Thyroid gland (tissue), 4 donors: ENCODE measurements around the gene STX5. TPM values are rescaled to one million over a fixed set of nuclear protein-coding genes. Genes with fewer than 3 reads are reported as not detected.

ENCODE experiments used
- DNase-seq, 2 donors: peaks; one replicate each; pipeline ENCODE4 v3.0.0-alpha.2; 2019
- H3K27ac ChIP-seq, 3 donors: fragments of 200-600 bp; sonication (generic); 1 replicate in 2 of 3; 2 replicates in 1 of 3; pipeline ENCODE4 v1.5.1; 2016 to 2019; ENCODE audit warnings: mild to moderate bottlenecking in 1 of 3, moderate library complexity in 1 of 3
- H3K27me3 ChIP-seq: fragments of 200-600 bp; sonication (generic); one replicate; pipeline ENCODE4 v1.5.1; 2019
- H3K36me3 ChIP-seq, 2 donors: fragments of 200-600 bp; sonication (generic); one replicate each; pipeline ENCODE4 v1.5.1; 2016 to 2019
- H3K4me1 ChIP-seq, 2 donors: fragments of 200-600 bp; sonication (generic); one replicate each; pipeline ENCODE4 v1.5.1; 2017 to 2019
- H3K4me3 ChIP-seq, 3 donors: fragments of 200-600 bp; sonication (generic); replicated peaks in 1 of 3; 1 replicate in 2 of 3; 2 replicates in 1 of 3; pipeline ENCODE4 v1.5.1; 2016; ENCODE audit warnings: mild to moderate bottlenecking in 1 of 3
- H3K9me3 ChIP-seq: fragments of 200-600 bp; sonication (generic); one replicate; pipeline ENCODE4 v1.5.1; 2017
- POLR2A ChIP-seq, 2 donors: fragments of 450-650 bp; IDR thresholded peaks; one replicate each; pipeline ENCODE4 v1.6.1; 2017; ENCODE audit warnings: antibody characterized with exemption in 2 of 2, mild to moderate bottlenecking in 2 of 2, moderate library complexity in 1 of 2
- WGBS, 2 donors: methylation state at CpG; one replicate each; pipeline ENCODE4 v1.1.5; 2017; 5-methylcytosine and 5-hydroxymethylcytosine counted together
- intact Hi-C: fragments of 100-400 bp; cut with DNase I; formaldehyde crosslinking; loops from one replicate; pipeline ENCODE4 v1.15.1; 2023
- total RNA-seq, 4 donors: library from RNA; depleted of rRNA; stranded (reverse); fragments of >200 nt; gene quantifications; one replicate each; pipeline ENCODE4 v1.2.3, GENCODE V29; 2016
- TF ChIP-seq, protein P1 (sequence below), 6 experiments: fragments of 200-600 bp in 3 of 6; fragments of 450-650 bp in 3 of 6; sonication (generic) in 3 of 6; IDR thresholded peaks; one replicate each; pipeline ENCODE4 v1.5.1; 2016 to 2019; ENCODE audit warnings: antibody characterized with exemption in 6 of 6, mild to moderate bottlenecking in 2 of 6, inconsistent platforms in 1 of 6, moderate library complexity in 1 of 6

The STX5 gene, protein sequence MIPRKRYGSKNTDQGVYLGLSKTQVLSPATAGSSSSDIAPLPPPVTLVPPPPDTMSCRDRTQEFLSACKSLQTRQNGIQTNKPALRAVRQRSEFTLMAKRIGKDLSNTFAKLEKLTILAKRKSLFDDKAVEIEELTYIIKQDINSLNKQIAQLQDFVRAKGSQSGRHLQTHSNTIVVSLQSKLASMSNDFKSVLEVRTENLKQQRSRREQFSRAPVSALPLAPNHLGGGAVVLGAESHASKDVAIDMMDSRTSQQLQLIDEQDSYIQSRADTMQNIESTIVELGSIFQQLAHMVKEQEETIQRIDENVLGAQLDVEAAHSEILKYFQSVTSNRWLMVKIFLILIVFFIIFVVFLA
- total RNA-seq, result 10 to 100 TPM; 26.3 to 62.8 (median 56.7) TPM

DNA sequence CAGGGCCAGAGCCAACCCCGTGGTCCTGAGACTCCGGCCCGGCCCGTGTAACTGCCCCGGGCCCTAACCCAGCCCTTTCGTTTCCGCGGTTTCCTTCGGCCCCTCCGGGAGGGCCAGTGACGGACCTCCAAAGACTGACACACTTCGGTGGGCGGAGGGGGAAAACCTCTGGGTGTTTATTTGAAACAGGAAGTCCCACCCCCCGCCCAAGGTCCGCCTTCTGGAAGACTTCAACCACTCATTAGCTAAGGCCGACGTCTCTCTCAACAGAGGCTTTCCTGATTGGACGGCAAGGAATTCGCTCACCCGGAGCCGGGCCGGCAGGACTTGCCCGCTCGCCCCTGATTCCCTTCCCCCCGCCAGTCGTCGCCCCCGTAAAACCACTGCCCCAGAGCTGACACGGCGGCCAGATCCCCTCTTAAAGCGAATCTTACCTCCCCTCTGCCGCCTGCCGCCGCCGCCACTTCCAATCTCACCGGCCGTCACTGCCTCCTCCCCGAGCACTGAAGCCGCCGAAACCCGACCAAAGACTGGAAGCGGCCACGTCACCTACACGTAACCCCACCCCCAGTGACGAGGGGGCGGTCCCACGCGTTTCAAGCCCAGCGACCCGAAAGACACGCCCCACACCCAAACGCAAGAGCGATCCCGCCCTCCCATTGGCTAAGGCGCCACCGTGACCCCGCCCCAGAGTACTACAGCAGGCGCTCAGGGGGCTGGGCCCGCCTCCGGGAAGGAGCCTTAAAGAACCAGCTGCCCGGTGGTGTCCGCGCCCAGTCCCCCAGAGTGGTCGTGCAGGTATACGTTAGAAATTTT, at the start of gene STX5:
Gene STX5 (minus strand): TSS at position 532 of the 816 bp plus-strand sequence. CDS start 808 bp downstream, outside the sequence.
- peak within 1 kb of the TSS; percentile 62 to 96 (median 65) for H3K4me3 ChIP-seq
- H3K27me3 ChIP-seq, result no peaks in the 10 kb centered on the region
- WGBS, 2 donors, result 1% methylated on average over 45 of the region's 65 CpGs; no CpG with 5 or more reads in 1 of the 2 donors
- H3K36me3 ChIP-seq, result peaks cover 11 to 21% of the 10 kb centered on the region in 2 donors
- DNase-seq, result peak; percentile 100
- peak; percentile 55 to 92 for TF ChIP-seq POLR2A (IDR thresholded peaks at IDR 0.05)
- TF ChIP-seq, protein P1, sequence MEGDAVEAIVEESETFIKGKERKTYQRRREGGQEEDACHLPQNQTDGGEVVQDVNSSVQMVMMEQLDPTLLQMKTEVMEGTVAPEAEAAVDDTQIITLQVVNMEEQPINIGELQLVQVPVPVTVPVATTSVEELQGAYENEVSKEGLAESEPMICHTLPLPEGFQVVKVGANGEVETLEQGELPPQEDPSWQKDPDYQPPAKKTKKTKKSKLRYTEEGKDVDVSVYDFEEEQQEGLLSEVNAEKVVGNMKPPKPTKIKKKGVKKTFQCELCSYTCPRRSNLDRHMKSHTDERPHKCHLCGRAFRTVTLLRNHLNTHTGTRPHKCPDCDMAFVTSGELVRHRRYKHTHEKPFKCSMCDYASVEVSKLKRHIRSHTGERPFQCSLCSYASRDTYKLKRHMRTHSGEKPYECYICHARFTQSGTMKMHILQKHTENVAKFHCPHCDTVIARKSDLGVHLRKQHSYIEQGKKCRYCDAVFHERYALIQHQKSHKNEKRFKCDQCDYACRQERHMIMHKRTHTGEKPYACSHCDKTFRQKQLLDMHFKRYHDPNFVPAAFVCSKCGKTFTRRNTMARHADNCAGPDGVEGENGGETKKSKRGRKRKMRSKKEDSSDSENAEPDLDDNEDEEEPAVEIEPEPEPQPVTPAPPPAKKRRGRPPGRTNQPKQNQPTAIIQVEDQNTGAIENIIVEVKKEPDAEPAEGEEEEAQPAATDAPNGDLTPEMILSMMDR (IDR thresholded peaks at IDR 0.05), result peak in 1 of 6 experiments; percentile 8
- H3K27ac ChIP-seq, result peak within 1 kb of the TSS; percentile 87 to 94 (median 90)
- intact Hi-C loops, result loop anchor here (10.0 kb wide), 1 partner anchor 47 kb away; the partner anchor contains the start of gene TMEM179B
- no peaks in the 10 kb centered on the region for H3K9me3 ChIP-seq
- H3K4me1 ChIP-seq, result peaks cover 17 to 19% of the 10 kb centered on the region in 2 donors

DNA sequence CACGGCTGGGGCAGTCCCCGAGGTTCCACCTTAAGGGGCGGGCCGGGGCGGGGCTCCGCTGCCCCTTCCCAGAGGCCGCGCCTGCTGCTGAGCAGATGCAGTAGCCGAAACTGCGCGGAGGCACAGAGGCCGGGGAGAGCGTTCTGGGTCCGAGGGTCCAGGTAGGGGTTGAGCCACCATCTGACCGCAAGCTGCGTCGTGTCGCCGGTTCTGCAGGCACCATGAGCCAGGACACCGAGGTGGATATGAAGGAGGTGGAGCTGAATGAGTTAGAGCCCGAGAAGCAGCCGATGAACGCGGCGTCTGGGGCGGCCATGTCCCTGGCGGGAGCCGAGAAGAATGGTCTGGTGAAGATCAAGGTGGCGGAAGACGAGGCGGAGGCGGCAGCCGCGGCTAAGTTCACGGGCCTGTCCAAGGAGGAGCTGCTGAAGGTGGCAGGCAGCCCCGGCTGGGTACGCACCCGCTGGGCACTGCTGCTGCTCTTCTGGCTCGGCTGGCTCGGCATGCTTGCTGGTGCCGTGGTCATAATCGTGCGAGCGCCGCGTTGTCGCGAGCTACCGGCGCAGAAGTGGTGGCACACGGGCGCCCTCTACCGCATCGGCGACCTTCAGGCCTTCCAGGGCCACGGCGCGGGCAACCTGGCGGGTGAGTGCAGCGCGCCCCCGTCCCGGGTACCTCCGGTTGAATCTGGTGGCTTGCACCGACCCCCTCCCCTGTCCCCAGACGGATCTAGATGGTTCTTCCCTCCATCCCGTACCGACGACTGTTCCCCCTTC, 49.1 kb upstream of the STX5 start, which contains the start of gene SLC3A2:
Gene SLC3A2 (plus strand): TSS at position 94 of the 776 bp plus-strand sequence. CDS start 128 bp downstream, at position 222.
- peak within 1 kb of the TSS; percentile 85 to 99 (median 94) for H3K4me3 ChIP-seq
- H3K27me3 ChIP-seq, result no peaks in the 10 kb centered on the region
- peak; percentile 91 for DNase-seq
- peaks cover 33 to 52% of the 10 kb centered on the region in 2 donors for H3K4me1 ChIP-seq
- intact Hi-C loops, result no loop called here
- peak; percentile 94 to 99 for TF ChIP-seq POLR2A (IDR thresholded peaks at IDR 0.05)
- TF ChIP-seq, protein P1 (IDR thresholded peaks at IDR 0.05), result peak; percentile 25 to 87 (median 68)
- H3K36me3 ChIP-seq, result peaks cover 33 to 35% of the 10 kb centered on the region in 2 donors
- peak within 1 kb of the TSS; percentile 96 to 99 (median 99) for H3K27ac ChIP-seq
- WGBS, 2 donors, result 0% methylated on average over 42 of the region's 69 CpGs
- no peaks in the 10 kb centered on the region for H3K9me3 ChIP-seq

DNA sequence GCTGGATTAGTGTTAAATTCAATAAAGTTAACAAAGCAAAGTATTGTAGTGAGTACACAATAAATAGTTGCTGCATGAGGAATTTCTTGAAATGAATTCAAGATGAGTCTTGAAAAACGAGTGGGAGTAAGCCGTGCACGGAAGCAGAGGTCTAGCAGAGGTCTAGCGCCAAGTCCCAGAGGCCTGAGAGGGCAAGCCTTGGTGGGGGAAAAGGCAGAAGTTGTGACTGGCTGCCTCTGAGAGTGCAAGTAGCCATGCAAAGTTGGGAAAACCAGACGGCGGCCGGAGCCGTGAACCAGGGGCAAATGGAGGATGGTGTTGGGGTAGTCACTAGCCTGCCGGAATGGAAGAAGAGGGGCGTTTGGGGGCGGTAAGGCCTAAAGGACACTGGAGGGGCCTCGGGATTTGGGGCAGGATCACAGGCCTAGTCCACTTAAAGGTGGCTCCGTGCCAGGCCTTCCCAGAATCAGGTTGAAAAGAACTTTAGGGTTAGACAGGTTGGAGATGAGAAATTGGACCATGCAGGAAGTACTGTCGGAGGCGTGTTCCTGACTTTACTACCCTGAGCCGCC, 48.5 kb upstream of the STX5 start:
- Histone ChIP-seq H3K4me3 (peak overlapping the region; percentile 85 to 99 (median 94)), H3K27me3 (no peaks in the 10 kb centered on the region), H3K9me3 (no peaks in the 10 kb centered on the region), H3K4me1 (peaks cover 33 to 48% of the 10 kb centered on the region in 2 donors), H3K27ac (peak overlapping the region; percentile 96 to 99 (median 99)), H3K36me3 (peaks cover 26 to 28% of the 10 kb centered on the region in 2 donors)
- intact Hi-C loops, result no loop called here
- 0% methylated on average over 16 of the region's 16 CpGs for WGBS, 2 donors
- no peak for TF ChIP-seq POLR2A (IDR thresholded peaks at IDR 0.05)
- TF ChIP-seq, protein P1 (IDR thresholded peaks at IDR 0.05), result no peak
- peak; percentile 88 to 91 for DNase-seq

DNA sequence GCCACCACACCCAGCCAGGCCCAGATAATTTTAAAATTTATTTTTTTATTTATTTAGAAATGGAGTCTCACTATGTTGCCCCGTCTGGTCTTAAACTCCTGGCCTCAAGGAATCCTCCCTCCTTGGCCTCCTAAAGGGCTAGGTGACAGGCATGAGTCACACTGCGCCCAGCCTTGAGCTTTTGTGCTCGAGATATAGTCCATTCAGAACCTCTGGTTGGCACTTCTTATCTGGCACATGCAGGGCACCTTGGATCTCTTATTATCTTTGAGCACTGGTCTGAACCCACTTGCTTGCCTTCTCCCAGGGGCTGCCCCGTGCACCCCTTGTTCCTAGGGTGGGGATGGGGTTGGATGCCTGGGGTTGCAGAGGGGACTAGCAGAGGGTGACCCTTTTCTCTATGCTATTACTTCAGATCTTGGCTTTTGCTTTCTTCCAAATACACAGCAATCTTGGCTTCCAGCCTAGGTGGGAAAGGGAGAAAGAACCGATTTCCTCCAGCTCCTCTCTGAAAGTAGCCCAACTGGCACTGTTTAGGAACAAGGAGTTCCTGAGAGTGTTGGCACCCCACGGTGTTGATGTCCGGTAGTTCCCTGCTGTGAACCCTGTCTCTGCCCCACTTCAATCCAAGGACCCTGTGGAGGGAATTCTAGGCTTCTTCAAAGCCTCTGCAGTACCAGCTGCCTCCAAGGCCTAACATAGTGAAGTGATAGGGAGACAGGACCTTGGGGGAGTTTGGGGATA, 47.6 kb upstream of the STX5 start:
- WGBS, 2 donors, result 40 to 45% methylated on average over 7 of the region's 7 CpGs
- peaks cover 33 to 40% of the 10 kb centered on the region in 2 donors for H3K4me1 ChIP-seq
- no peaks in the 10 kb centered on the region for H3K27me3 ChIP-seq
- H3K4me3 ChIP-seq, result peak overlapping the region in 1 of 3 donors; percentile 94
- H3K36me3 ChIP-seq, result peaks cover 18 to 19% of the 10 kb centered on the region in 2 donors
- TF ChIP-seq, protein P1 (IDR thresholded peaks at IDR 0.05), result no peak
- TF ChIP-seq POLR2A (IDR thresholded peaks at IDR 0.05), result peak in 1 of 2 donors; percentile 5
- intact Hi-C loops, result no loop called here
- peak overlapping the region; percentile 96 to 99 (median 99) for H3K27ac ChIP-seq
- no peaks in the 10 kb centered on the region for H3K9me3 ChIP-seq
- DNase-seq, result peak; percentile 93 to 94
